HL-60/S4 treated with retinoic acid at 250 ng/mL for 4 days and 3 days (cell line): ENCODE results near the gene EFL1.
"Not testable (repeated sequence)": the region's sequence is repeated elsewhere in the genome, so short reads cannot be mapped to it uniquely, and the experiment has no call there.

Experiments
- in situ Hi-C: fragments of 300-500 bp; cut with MboI; formaldehyde crosslinking; loops from 2 replicates; pipeline ENCODE4 v1.7.0; 2022; ENCODE audit warnings: low sequenced_read_pairs

EFL1 gene

GRCh38 chr15:82281276-82281675 is 18.7 kb upstream of the EFL1 start:
- in situ Hi-C loops, result not testable (repeated sequence)

GRCh38 chr15:82275410-82275809 is 12.9 kb upstream of the EFL1 start:
- in situ Hi-C loops, result no loop called here

GRCh38 chr15:82272154-82272553 is 9.6 kb upstream of the EFL1 start:
- in situ Hi-C loops, result no loop called here

- in situ Hi-C loops, result not testable (repeated sequence)
These were observed 5.9 kb upstream of the EFL1 start for GRCh38 chr15:82268454-82268853.

GRCh38 chr15:82267137-82267536 is 4.6 kb upstream of the EFL1 start:
- in situ Hi-C loops, result not testable (repeated sequence)

- in situ Hi-C loops, result no loop called here
These were observed 816 bp upstream of the EFL1 start for GRCh38 chr15:82263350-82263749.

- in situ Hi-C loops, result not testable (repeated sequence)
These were observed 740 bp downstream of the EFL1 start for GRCh38 chr15:82261566-82262421.

- in situ Hi-C loops, result not testable (repeated sequence)
These were observed 14.3 kb downstream of the EFL1 start for GRCh38 chr15:82248261-82248660.

- in situ Hi-C loops, result not testable (repeated sequence)
These were observed 16.6 kb downstream of the EFL1 start for GRCh38 chr15:82245956-82246355.

- in situ Hi-C loops, result not testable (repeated sequence)
These were observed 18.9 kb downstream of the EFL1 start for GRCh38 chr15:82243644-82244043.

- in situ Hi-C loops, result not testable (repeated sequence)
These were observed 20.6 kb downstream of the EFL1 start for GRCh38 chr15:82241836-82242499.

GRCh38 chr15:82239685-82240391 is 22.7 kb downstream of the EFL1 start:
- in situ Hi-C loops, result no loop called here

GRCh38 chr15:82237944-82238534 is 24.5 kb downstream of the EFL1 start:
- in situ Hi-C loops, result not testable (repeated sequence)

GRCh38 chr15:82231842-82232241 is 30.7 kb downstream of the EFL1 start:
- in situ Hi-C loops, result no loop called here

- in situ Hi-C loops, result no loop called here
These were observed 31.3 kb downstream of the EFL1 start for GRCh38 chr15:82231233-82231632.

GRCh38 chr15:82228750-82229149 is 33.8 kb downstream of the EFL1 start:
- in situ Hi-C loops, result no loop called here

- in situ Hi-C loops, result not testable (repeated sequence)
These were observed 41.0 kb downstream of the EFL1 start for GRCh38 chr15:82221535-82221934.

GRCh38 chr15:82216092-82216491 is 46.4 kb downstream of the EFL1 start:
- in situ Hi-C loops, result not testable (repeated sequence)

GRCh38 chr15:82212201-82212600 is 50.3 kb downstream of the EFL1 start:
- in situ Hi-C loops, result not testable (repeated sequence)

- in situ Hi-C loops, result not testable (repeated sequence)
These were observed 52.4 kb downstream of the EFL1 start for GRCh38 chr15:82210066-82210597.

- in situ Hi-C loops, result not testable (repeated sequence)
These were observed 58.0 kb downstream of the EFL1 start for GRCh38 chr15:82204575-82204974.
